HL-60 (cell line): Measurements from ENCODE around the gene ZNF839.

Experiments used
- DNase-seq, 2 experiments: peaks; one replicate each; pipeline ENCODE4 v3.0.0-alpha.2; 2010 to 2020; ENCODE audit warnings: low read depth in 1 of 2, low spot score in 1 of 2
- H3K27ac ChIP-seq: fragments of 250-450 bp; sonication (Bioruptor Pico); replicated peaks from 2 replicates; pipeline ENCODE4 v1.5.1; 2020; ENCODE audit warnings: mild to moderate bottlenecking, moderate library complexity
- H3K27me3 ChIP-seq: fragments of 250-450 bp; sonication (Bioruptor Pico); 2 replicates; pipeline ENCODE4 v1.5.1; 2021; ENCODE audit warnings: mild to moderate bottlenecking, moderate library complexity; ENCODE audit not compliant: insufficient read depth, poor library complexity, severe bottlenecking
- H3K4me3 ChIP-seq: replicated peaks from 2 replicates; pipeline ENCODE4 v1.5.1; 2011; ENCODE audit warnings: mild to moderate bottlenecking, control low read depth, low read length; ENCODE audit not compliant: insufficient read depth
- GABPA ChIP-seq: IDR thresholded peaks from 2 replicates; pipeline ENCODE4 v1.6.1; 2012; ENCODE audit warnings: low read depth
- POLR2AphosphoS5 ChIP-seq: IDR thresholded peaks from 2 replicates; pipeline ENCODE4 v1.6.1; 2012; ENCODE audit warnings: low read depth
- REST ChIP-seq: IDR thresholded peaks from 2 replicates; pipeline ENCODE4 v1.6.1; 2012; ENCODE audit warnings: low read depth; ENCODE audit not compliant: insufficient replicate concordance
- SPI1 ChIP-seq: IDR thresholded peaks from 2 replicates; pipeline ENCODE4 v1.6.1; 2012; ENCODE audit warnings: low read depth, mild to moderate bottlenecking, borderline replicate concordance
- TF ChIP-seq, protein P1 (sequence below): IDR thresholded peaks from one replicate; pipeline ENCODE4 v1.5.1; 2011; ENCODE audit warnings: low read length, control low read depth, inconsistent platforms; ENCODE audit not compliant: insufficient read depth

ZNF839 gene

DNA sequence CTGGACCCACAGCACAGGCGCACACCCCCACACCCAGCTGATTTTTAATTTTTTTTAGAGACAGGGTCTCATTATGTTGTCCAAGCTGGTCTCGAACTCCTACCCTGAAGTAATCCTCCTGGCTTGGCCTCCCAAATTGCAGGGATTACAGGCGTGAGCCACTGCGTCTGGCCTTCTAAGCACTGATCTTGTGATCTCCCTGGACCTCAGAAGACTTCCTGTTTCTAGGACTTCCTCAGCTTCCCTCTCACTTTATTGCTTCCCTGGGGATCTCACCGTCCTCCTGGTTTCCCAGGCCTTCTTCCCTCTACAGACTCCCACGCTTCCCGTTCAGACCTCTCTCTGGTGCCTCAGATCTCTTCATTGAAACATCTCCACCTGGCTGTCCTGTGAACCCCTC lies 13.8 kb downstream of the ZNF839 start:
- Histone ChIP-seq H3K4me3 (no peak overlapping the region), H3K27ac (no peak overlapping the region), H3K27me3 (no peaks in the 10 kb centered on the region)
- no peak for DNase-seq
- no peak for TF ChIP-seq GABPA
- TF ChIP-seq SPI1: peak; percentile 64; the same call in 1 of the 2 replicates

GRCh38 chr14:102333795-102334705 lies 14.5 kb downstream of the ZNF839 start:
- no peak for TF ChIP-seq REST
- TF ChIP-seq POLR2AphosphoS5: no peak
- TF ChIP-seq, protein P1, sequence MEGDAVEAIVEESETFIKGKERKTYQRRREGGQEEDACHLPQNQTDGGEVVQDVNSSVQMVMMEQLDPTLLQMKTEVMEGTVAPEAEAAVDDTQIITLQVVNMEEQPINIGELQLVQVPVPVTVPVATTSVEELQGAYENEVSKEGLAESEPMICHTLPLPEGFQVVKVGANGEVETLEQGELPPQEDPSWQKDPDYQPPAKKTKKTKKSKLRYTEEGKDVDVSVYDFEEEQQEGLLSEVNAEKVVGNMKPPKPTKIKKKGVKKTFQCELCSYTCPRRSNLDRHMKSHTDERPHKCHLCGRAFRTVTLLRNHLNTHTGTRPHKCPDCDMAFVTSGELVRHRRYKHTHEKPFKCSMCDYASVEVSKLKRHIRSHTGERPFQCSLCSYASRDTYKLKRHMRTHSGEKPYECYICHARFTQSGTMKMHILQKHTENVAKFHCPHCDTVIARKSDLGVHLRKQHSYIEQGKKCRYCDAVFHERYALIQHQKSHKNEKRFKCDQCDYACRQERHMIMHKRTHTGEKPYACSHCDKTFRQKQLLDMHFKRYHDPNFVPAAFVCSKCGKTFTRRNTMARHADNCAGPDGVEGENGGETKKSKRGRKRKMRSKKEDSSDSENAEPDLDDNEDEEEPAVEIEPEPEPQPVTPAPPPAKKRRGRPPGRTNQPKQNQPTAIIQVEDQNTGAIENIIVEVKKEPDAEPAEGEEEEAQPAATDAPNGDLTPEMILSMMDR: no peak
- no peak for TF ChIP-seq SPI1
- no peak for TF ChIP-seq GABPA
- DNase-seq: no peak
- H3K27ac ChIP-seq: no peak overlapping the region
- H3K27me3 ChIP-seq: no peaks in the 10 kb centered on the region
- no peak overlapping the region for H3K4me3 ChIP-seq

- Histone ChIP-seq H3K27ac (no peak overlapping the region), H3K27me3 (no peaks in the 10 kb centered on the region), H3K4me3 (no peak overlapping the region)
- DNase-seq: no peak
- TF ChIP-seq REST: no peak
- TF ChIP-seq SPI1: no peak
- TF ChIP-seq POLR2AphosphoS5: no peak
- no peak for TF ChIP-seq GABPA
- TF ChIP-seq, protein P1: no peak
These were observed 15.6 kb downstream of the ZNF839 start for GRCh38 chr14:102335163-102335562.

- no peak for TF ChIP-seq POLR2AphosphoS5
- no peak for TF ChIP-seq GABPA
- no peak for TF ChIP-seq REST
- no peak for TF ChIP-seq SPI1
- TF ChIP-seq, protein P1: no peak
- DNase-seq: no peak
- H3K4me3 ChIP-seq: no peak overlapping the region
- no peaks in the 10 kb centered on the region for H3K27me3 ChIP-seq
- H3K27ac ChIP-seq: no peak overlapping the region
These were observed 19.2 kb downstream of the ZNF839 start for GRCh38 chr14:102338724-102339123.
